GM19238 (cell line): ENCODE data around the gene NCKAP5.

Experiments used
- DNase-seq: peaks from one replicate; pipeline ENCODE4 v3.0.0; 2011; ENCODE audit warnings: low spot score; ENCODE audit not compliant: insufficient read length

Gene NCKAP5

GRCh38 chr2:133574620-133575019 lies 6.4 kb upstream of the NCKAP5 start:
- no peak for DNase-seq

- DNase-seq = no peak
Observed at GRCh38 chr2:133574186-133574585, 5.9 kb upstream of the NCKAP5 start.

GRCh38 chr2:133573491-133574162 lies 5.4 kb upstream of the NCKAP5 start:
- no peak for DNase-seq

GRCh38 chr2:133571249-133571648 lies 3.0 kb upstream of the NCKAP5 start:
- DNase-seq = no peak

GRCh38 chr2:133570542-133570941 lies 2.3 kb upstream of the NCKAP5 start:
- DNase-seq = no peak

- DNase-seq = no peak
Observed at GRCh38 chr2:133569286-133569830, 1.1 kb upstream of the NCKAP5 start.

- DNase-seq = no peak
Observed at GRCh38 chr2:133568598-133568997, 335 bp upstream of the NCKAP5 start.

- no peak for DNase-seq
Observed at GRCh38 chr2:133562558-133562957, 5.7 kb downstream of the NCKAP5 start.

- no peak for DNase-seq
Observed at GRCh38 chr2:133561045-133561852, 7.0 kb downstream of the NCKAP5 start.

GRCh38 chr2:133557614-133558013 lies 10.6 kb downstream of the NCKAP5 start:
- no peak for DNase-seq

GRCh38 chr2:133553838-133554408 lies 14.3 kb downstream of the NCKAP5 start:
- no peak for DNase-seq

- DNase-seq = no peak
Observed at GRCh38 chr2:133553251-133553650, 15.0 kb downstream of the NCKAP5 start.

GRCh38 chr2:133552821-133553220 lies 15.4 kb downstream of the NCKAP5 start:
- no peak for DNase-seq

- no peak for DNase-seq
Observed at GRCh38 chr2:133541797-133542196, 26.5 kb downstream of the NCKAP5 start.

GRCh38 chr2:133541376-133541775 lies 26.9 kb downstream of the NCKAP5 start:
- DNase-seq = no peak

- no peak for DNase-seq
Observed at GRCh38 chr2:133532919-133533318, 35.3 kb downstream of the NCKAP5 start.

GRCh38 chr2:133531382-133531781 lies 36.9 kb downstream of the NCKAP5 start:
- no peak for DNase-seq

GRCh38 chr2:133530645-133531044 lies 37.6 kb downstream of the NCKAP5 start:
- DNase-seq = no peak

- no peak for DNase-seq
Observed at GRCh38 chr2:133526530-133527300, 41.5 kb downstream of the NCKAP5 start.

- no peak for DNase-seq
Observed at GRCh38 chr2:133525613-133526529, 42.4 kb downstream of the NCKAP5 start.
